Measurements from ENCODE around the gene FCHSD2.
A peak's percentile ranks its signal among the peaks of the same experiment; 100 is the strongest.
"Not testable (repeated sequence)": the region's sequence is repeated elsewhere in the genome, so short reads cannot be mapped to it uniquely, and the experiment has no call there.

The FCHSD2 gene

DNA sequence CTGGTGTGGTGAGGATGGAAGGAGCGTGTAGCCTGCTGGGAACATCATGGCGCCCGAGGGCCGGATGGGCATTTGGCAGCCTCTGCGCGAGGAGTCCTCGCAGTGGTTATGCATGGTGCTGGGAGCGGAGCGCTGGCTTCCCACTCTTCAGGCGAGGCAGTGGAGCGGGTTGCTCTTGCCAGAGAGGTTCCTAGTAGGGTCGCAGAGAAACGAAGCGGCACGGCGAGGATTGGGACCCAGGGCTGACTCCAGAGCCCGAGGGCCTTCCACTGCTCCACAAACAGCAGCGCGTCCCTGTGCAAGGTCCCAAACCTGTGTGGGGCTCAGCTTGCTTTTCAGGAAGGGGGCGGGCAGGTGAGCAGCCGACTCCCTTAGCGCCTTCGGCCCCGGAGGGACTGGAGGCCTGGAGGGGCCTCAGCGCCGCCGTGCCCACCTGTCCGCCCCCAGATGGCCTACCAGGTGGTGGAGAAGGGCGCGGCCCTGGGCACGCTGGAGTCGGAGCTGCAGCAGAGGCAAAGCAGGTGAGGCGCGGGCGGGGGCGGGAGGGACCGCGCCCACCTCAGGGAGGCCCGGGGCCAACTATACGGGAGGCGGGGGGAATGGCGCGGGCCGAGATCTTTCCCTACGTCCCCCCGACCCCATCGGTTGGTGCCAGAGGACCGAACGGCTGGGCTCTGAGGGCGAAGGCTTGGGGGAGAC lies 320.7 kb downstream of the FCHSD2 start:
- H3K4me3 Mint-ChIP-seq = peak overlapping the region in 1 of 2 donors; percentile 53
- H3K4me1 Mint-ChIP-seq (ENCODE audit: low read depth in 2 of 2) = peaks cover 16 to 29% of the 10 kb centered on the region in 2 donors
- H3K27me3 Mint-ChIP-seq = no peaks in the 10 kb centered on the region
- no peaks in the 10 kb centered on the region for H3K9me3 Mint-ChIP-seq
- H3K36me3 Mint-ChIP-seq (ENCODE audit: insufficient read depth) = peaks cover 79% of the 10 kb centered on the region
- H3K27ac Mint-ChIP-seq = peak overlapping the region; percentile 58 to 87
- DNase-seq (no peak), ATAC-seq (replicated peaks) (no peak)

DNA sequence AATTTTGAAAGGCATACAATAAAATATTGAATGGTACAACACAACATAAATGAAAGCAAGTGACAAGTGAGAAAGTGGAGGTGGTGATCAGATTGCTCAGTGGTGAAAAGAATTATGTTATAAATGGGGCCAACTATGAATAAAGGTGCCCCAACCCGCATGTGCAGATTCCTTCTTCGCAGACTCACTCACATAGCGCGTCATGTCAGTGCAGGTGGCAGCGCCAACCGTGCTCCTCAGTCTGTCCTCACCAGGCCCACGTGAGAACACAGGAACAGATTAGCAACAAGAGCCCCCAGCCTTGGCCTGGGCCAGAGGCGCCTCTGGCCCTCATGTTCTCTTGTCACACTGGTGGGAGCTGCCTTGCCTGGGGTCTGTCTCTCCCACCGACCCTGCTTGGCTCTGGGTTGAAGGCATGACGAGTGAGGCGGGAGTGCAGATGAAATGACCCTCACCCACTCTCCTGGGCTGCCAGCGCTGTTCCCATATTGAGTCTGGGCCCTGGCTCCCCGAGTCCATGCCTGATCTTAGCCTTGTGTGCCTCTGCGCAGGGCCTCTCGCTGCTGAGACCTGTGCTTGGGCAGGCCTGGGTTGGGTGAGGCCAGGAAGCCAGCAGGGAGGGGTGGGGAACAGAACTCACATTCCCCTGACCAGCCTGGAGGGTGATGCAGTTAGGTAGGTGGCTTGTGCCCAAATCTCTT lies 321.5 kb downstream of the FCHSD2 start:
- peaks cover 81% of the 10 kb centered on the region for H3K36me3 Mint-ChIP-seq (ENCODE audit: insufficient read depth)
- H3K4me3 Mint-ChIP-seq = peak overlapping the region in 1 of 2 donors; percentile 53
- no peak for ATAC-seq (replicated peaks)
- H3K27me3 Mint-ChIP-seq = no peaks in the 10 kb centered on the region
- peak overlapping the region; percentile 58 to 87 for H3K27ac Mint-ChIP-seq
- DNase-seq = no peak
- no peaks in the 10 kb centered on the region for H3K9me3 Mint-ChIP-seq
- peaks cover 23 to 35% of the 10 kb centered on the region in 2 donors for H3K4me1 Mint-ChIP-seq (ENCODE audit: low read depth in 2 of 2)

DNA sequence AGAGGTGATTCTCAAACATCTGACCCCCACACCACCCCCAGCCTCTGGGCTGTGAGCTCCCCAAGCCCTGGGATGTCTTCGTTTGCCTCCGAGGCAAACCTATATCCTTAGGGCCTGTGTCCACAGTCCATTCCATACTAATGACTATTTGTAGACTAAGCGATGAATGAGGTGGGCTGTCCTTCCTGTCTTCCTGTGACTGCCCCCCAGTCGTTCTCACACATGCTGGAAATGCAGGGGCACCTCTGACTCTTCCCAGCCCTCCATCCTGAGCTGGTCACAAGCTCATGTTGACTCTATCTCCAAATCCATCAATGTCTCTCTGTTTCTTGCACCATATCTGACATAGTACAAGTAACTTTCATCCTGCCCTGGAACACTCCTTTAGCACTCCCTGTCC lies 323.1 kb downstream of the FCHSD2 start:
- Mint-ChIP-seq H3K27ac (peak overlapping the region; percentile 27 to 65), H3K36me3 (ENCODE audit: insufficient read depth) (peaks cover 82% of the 10 kb centered on the region), H3K9me3 (no peaks in the 10 kb centered on the region), H3K27me3 (no peaks in the 10 kb centered on the region), H3K4me1 (ENCODE audit: low read depth in 2 of 2) (peaks cover 31 to 37% of the 10 kb centered on the region in 2 donors), H3K4me3 (peak overlapping the region in 1 of 2 donors; percentile 22)
- DNase-seq = no peak
- ATAC-seq (replicated peaks) = no peak

DNA sequence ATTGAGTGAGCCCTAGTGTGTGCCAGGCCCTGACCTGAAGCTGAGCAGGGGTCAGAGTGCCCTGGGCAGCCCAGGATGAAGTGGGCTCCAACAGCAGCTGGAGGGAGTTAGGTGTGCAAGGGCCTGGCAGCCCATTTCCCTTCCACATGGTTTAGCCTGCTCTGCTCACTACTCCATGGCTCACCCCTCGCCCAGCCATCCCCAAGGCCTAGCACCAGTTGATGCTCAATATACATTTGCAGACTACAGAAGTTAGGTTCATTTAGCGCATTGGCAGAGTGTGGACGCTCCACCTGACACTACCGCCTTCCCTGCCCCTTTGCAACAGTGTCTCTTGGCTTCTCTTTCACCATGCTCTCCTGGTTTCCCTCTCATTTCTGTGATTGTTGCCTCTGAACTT lies 324.2 kb downstream of the FCHSD2 start:
- no peaks in the 10 kb centered on the region for H3K9me3 Mint-ChIP-seq

GRCh38 chr11:72816404-72816990 lies 325.6 kb downstream of the FCHSD2 start:
- Mint-ChIP-seq H3K4me3 (peak overlapping the region; percentile 98 to 100), H3K27me3 (no peaks in the 10 kb centered on the region), H3K27ac (peak overlapping the region; percentile 100), H3K9me3 (no peaks in the 10 kb centered on the region), H3K4me1 (ENCODE audit: low read depth in 2 of 2) (peaks cover 42 to 54% of the 10 kb centered on the region in 2 donors), H3K36me3 (ENCODE audit: insufficient read depth) (peaks cover 77% of the 10 kb centered on the region)
- no peak for DNase-seq
- no peak for ATAC-seq (replicated peaks)

More for the DNA sequence above, 324.2 kb downstream of the FCHSD2 start:
- Mint-ChIP-seq H3K27ac (peak overlapping the region; percentile 25 to 100), H3K4me1 (ENCODE audit: low read depth in 2 of 2) (peaks cover 37 to 43% of the 10 kb centered on the region in 2 donors), H3K4me3 (peak overlapping the region in 1 of 2 donors; percentile 51), H3K36me3 (ENCODE audit: insufficient read depth) (peaks cover 81% of the 10 kb centered on the region), H3K27me3 (no peaks in the 10 kb centered on the region)
- DNase-seq (no peak), ATAC-seq (replicated peaks) (no peak)

- H3K36me3 Mint-ChIP-seq (ENCODE audit: insufficient read depth) = peaks cover 72% of the 10 kb centered on the region
- H3K4me3 Mint-ChIP-seq = peak overlapping the region; percentile 98 to 100
- peaks cover 42 to 52% of the 10 kb centered on the region in 2 donors for H3K4me1 Mint-ChIP-seq (ENCODE audit: low read depth in 2 of 2)
- ATAC-seq (replicated peaks) (no peak), DNase-seq (no peak)
- H3K27me3 Mint-ChIP-seq = no peaks in the 10 kb centered on the region
- no peaks in the 10 kb centered on the region for H3K9me3 Mint-ChIP-seq
- peak overlapping the region; percentile 100 for H3K27ac Mint-ChIP-seq
These were observed 327.0 kb downstream of the FCHSD2 start for GRCh38 chr11:72815110-72815618.

DNA sequence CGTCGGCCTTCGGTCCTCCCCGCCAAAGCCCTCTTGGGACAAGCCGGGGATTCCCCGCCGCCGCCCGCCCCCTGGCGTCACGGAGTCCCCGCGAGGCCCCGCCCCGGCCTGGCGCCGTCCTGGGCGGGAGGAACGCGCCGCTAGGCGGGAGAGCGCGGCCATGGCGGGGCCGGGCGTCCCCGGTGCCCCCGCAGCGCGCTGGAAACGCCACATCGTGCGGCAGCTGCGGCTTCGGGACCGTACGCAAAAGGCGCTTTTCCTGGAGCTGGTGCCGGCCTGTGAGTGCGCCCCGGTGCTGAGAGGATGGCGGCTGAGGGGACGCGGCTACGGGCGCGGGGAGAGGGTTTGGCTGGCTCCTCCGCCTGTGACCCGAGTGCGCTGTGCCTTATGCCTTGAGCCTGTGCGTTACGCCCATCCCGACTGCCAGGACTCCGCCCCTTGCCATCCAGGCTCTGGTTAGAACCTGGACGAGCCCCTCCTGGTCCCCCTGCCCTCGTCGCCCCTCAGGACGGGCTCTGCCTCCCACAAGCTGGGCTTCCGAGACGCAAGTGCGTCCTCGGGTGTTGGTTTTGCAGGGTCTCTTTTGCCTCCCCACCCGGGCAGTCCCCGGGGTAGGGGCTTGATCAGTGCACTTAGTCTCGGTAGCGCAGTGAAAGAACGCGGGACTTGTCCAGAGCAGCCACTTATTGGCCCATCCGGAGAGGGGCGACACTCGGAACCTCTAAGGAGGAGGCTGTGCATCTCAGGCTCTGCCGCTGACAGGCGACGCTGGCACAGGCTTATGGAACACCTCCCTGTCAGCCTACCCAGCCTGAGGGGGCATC lies 327.6 kb downstream of the FCHSD2 start, which contains the start of gene ATG16L2:
ATG16L2 (plus strand) TSS at position 126 of the 824 bp plus-strand sequence; CDS start at position 161, 35 bp downstream.
- peaks cover 42 to 52% of the 10 kb centered on the region in 2 donors for H3K4me1 Mint-ChIP-seq (ENCODE audit: low read depth in 2 of 2)
- H3K4me3 Mint-ChIP-seq = peak within 1 kb of the TSS; percentile 98 to 100
- peak within 1 kb of the TSS; percentile 100 for H3K27ac Mint-ChIP-seq
- DNase-seq (peak in 2 of 3 experiments; percentile 89 to 91), ATAC-seq (replicated peaks) (peak; percentile 71)
- H3K36me3 Mint-ChIP-seq (ENCODE audit: insufficient read depth) = peaks cover 74% of the 10 kb centered on the region
- H3K27me3 Mint-ChIP-seq = no peaks in the 10 kb centered on the region
- H3K9me3 Mint-ChIP-seq = no peaks in the 10 kb centered on the region

DNA sequence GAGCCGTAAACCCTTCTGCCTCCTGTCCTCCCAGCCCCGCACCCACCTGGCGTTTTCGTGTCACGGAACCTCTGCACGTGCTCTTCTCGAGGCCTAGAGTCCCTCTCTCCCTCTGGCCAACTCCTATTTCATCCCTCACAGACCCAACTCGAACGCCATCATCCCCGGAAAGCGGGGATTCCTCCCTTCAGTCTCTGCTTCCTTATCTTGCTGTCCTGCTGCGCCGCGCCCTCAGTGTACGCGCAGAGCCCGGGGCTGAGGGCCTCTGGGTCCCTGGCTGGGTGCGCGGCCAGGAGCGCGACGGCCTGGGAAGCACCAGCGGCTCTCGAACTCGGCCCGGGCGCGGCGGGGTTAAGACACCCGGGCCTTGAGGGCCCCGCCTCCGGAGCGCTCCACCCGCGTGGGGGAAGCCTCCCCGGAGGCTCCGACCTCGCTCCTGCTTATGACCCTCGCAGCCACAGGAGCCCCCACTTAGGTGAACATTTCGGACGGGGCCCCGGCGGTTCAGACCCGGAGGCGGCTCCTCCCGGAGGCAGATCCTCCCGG lies 328.3 kb downstream of the FCHSD2 start:
- H3K27me3 Mint-ChIP-seq = no peaks in the 10 kb centered on the region
- peak overlapping the region; percentile 98 to 100 for H3K4me3 Mint-ChIP-seq
- peaks cover 70% of the 10 kb centered on the region for H3K36me3 Mint-ChIP-seq (ENCODE audit: insufficient read depth)
- ATAC-seq (replicated peaks) (peak; percentile 61), DNase-seq (peak in 1 of 3 experiments; percentile 95)
- peaks cover 42 to 48% of the 10 kb centered on the region in 2 donors for H3K4me1 Mint-ChIP-seq (ENCODE audit: low read depth in 2 of 2)
- H3K27ac Mint-ChIP-seq = peak overlapping the region; percentile 100
- no peaks in the 10 kb centered on the region for H3K9me3 Mint-ChIP-seq

- Mint-ChIP-seq H3K9me3 (no peaks in the 10 kb centered on the region), H3K27me3 (no peaks in the 10 kb centered on the region), H3K27ac (peak overlapping the region; percentile 100), H3K36me3 (ENCODE audit: insufficient read depth) (peaks cover 64% of the 10 kb centered on the region), H3K4me3 (peak overlapping the region; percentile 98 to 100), H3K4me1 (ENCODE audit: low read depth in 2 of 2) (peaks cover 38 to 44% of the 10 kb centered on the region in 2 donors)
- DNase-seq = peak; percentile 63 to 69 (median 67)
- ATAC-seq (replicated peaks) = peak; percentile 51
These were observed 329.0 kb downstream of the FCHSD2 start for GRCh38 chr11:72812967-72813739.

DNA sequence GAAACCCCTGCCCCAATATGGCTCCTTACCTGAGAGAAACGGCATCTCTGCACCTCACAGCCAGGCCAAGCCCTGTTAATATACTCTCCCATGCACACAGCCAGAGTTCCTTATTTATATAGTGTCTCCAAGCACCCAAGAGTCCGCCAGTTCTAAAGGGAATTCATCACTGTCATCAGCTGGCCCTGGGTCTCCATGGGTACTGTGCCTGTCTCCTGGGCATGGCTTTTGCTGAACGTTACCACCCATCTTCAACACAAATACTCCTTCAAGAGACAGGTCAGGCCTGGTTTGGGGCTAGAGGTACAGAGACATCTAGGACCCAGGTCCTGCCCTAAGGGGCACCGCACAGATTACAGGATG lies 329.5 kb downstream of the FCHSD2 start:
- H3K4me1 Mint-ChIP-seq (ENCODE audit: low read depth in 2 of 2) = peaks cover 35 to 40% of the 10 kb centered on the region in 2 donors
- H3K27me3 Mint-ChIP-seq = no peaks in the 10 kb centered on the region
- peak overlapping the region; percentile 100 for H3K27ac Mint-ChIP-seq
- H3K4me3 Mint-ChIP-seq = peak overlapping the region; percentile 98 to 100
- ATAC-seq (replicated peaks) (no peak), DNase-seq (no peak)
- no peaks in the 10 kb centered on the region for H3K9me3 Mint-ChIP-seq
- H3K36me3 Mint-ChIP-seq (ENCODE audit: insufficient read depth) = peaks cover 58% of the 10 kb centered on the region

DNA sequence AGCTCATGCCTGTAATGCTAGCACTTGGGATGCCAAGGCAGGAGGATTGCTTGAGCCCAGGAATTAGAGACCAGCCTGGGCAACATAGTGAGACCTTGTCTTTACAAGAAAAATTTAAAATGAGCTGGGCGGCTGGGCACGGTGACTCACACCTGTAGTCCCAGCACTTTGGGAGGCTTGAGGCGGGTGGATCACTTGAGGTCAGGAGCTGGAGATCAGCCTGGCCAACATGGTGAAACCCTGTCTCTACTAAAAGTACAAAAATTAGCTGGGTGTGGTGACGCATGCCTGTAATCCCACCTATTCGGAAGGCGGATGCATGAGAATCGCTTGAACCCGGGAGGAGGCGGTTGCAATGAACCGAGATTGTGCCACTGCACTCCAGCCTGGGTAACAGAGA lies 330.4 kb downstream of the FCHSD2 start:
- H3K9me3 Mint-ChIP-seq; DNase-seq; ATAC-seq (replicated peaks); H3K27me3 Mint-ChIP-seq: not testable (repeated sequence)
- Mint-ChIP-seq H3K4me3 (peak overlapping the region; percentile 20 to 34), H3K27ac (peak overlapping the region; percentile 100), H3K36me3 (ENCODE audit: insufficient read depth) (peaks cover 51% of the 10 kb centered on the region), H3K4me1 (ENCODE audit: low read depth in 2 of 2) (peaks cover 32 to 37% of the 10 kb centered on the region in 2 donors)

DNA sequence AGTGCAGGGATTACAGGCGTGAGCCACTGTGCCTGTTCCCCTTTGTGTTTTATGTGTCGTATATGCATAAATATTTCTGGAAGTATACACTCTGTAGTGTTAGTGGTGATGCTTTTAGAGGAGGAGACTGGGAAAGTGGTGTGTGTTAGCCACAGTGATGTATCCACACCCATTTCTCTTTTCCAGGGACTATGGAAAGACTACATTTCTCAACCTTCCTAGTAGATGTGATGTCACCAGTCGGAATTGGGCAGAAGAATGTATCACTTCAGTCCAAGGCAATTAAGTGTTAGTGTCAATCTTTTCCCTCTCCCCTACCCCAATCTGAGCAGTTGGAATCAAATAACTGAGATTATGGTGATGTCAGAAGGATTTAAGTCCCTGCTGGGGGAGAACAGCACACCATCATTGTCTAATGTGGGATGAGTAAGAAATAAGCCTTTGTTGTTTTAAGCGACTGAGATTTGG lies 333.8 kb downstream of the FCHSD2 start:
- Mint-ChIP-seq H3K4me3 (no peak overlapping the region), H3K27ac (no peak overlapping the region), H3K27me3 (no peaks in the 10 kb centered on the region), H3K4me1 (ENCODE audit: low read depth in 2 of 2) (peaks cover 10 to 18% of the 10 kb centered on the region in 2 donors), H3K9me3 (no peaks in the 10 kb centered on the region), H3K36me3 (ENCODE audit: insufficient read depth) (peaks cover 26% of the 10 kb centered on the region)
- DNase-seq = no peak
- ATAC-seq (replicated peaks) = no peak

All from effector memory CD8-positive, alpha-beta T cell (primary cell).